GM18870 (cell line): ENCODE data around the gene HDAC11.

Experiments
- ATAC-seq: cut with Tn5 transposase; IDR thresholded peaks from one replicate; pipeline ENCODE4 v1.9.1; 2021; ENCODE audit warnings: moderate library complexity; ENCODE audit not compliant: unreplicated experiment

The HDAC11 gene

GRCh38 chr3:13540297-13540995, 60.3 kb downstream of the HDAC11 start:
- no peak for ATAC-seq

- no peak for ATAC-seq
Observed at GRCh38 chr3:13541691-13542090, 61.6 kb downstream of the HDAC11 start.

GRCh38 chr3:13542142-13542541, 62.0 kb downstream of the HDAC11 start:
- no peak for ATAC-seq

- ATAC-seq: no peak
Observed at GRCh38 chr3:13543253-13543652, 63.1 kb downstream of the HDAC11 start.

- no peak for ATAC-seq
Observed at GRCh38 chr3:13544293-13544831, 64.3 kb downstream of the HDAC11 start.

- ATAC-seq: no peak
Observed at GRCh38 chr3:13544951-13545651, 65.0 kb downstream of the HDAC11 start.

GRCh38 chr3:13545952-13546454, 65.9 kb downstream of the HDAC11 start:
- ATAC-seq: no peak

- no peak for ATAC-seq
Observed at GRCh38 chr3:13546667-13547171, 66.6 kb downstream of the HDAC11 start.

- no peak for ATAC-seq
Observed at GRCh38 chr3:13547591-13548371, 67.7 kb downstream of the HDAC11 start.

- ATAC-seq: no peak
Observed at GRCh38 chr3:13548696-13549622, 68.9 kb downstream of the HDAC11 start, which contains the start of gene FBLN2. FBLN2 (plus strand) TSS chr3:13549125; CDS start chr3:13570356, 21,231 bp downstream.

GRCh38 chr3:13549623-13550422, 69.7 kb downstream of the HDAC11 start:
- ATAC-seq: no peak

- no peak for ATAC-seq
Observed at GRCh38 chr3:13550423-13550690, 70.3 kb downstream of the HDAC11 start.

GRCh38 chr3:13550791-13551360, 70.8 kb downstream of the HDAC11 start:
- no peak for ATAC-seq

- ATAC-seq: no peak
Observed at GRCh38 chr3:13552857-13553652, 72.9 kb downstream of the HDAC11 start.

GRCh38 chr3:13553686-13554085, 73.6 kb downstream of the HDAC11 start:
- no peak for ATAC-seq

- ATAC-seq: no peak
Observed at GRCh38 chr3:13555753-13556152, 75.6 kb downstream of the HDAC11 start.
